Ovary (tissue), 3 donors: ENCODE measurements around the gene IFIT1B.

ENCODE experiments used
- CTCF ChIP-seq, 3 donors: fragments of 450-650 bp in 2 of 3; fragments of 200-600 bp in 1 of 3; IDR thresholded peaks; one replicate each; pipeline versions ENCODE4 v1.5.1 to v1.8.0; 2016 to 2022; ENCODE audit warnings: antibody characterized with exemption in 3 of 3, mild to moderate bottlenecking in 1 of 3
- POLR2A ChIP-seq: fragments of 450-650 bp; IDR thresholded peaks from one replicate; pipeline ENCODE4 v1.6.1; 2017; ENCODE audit warnings: antibody characterized with exemption, mild to moderate bottlenecking, moderate library complexity
- donor health status: DM: no; HTN: no; CAD: no.

- TF ChIP-seq CTCF (IDR thresholded peaks at IDR 0.05) = no peak
- TF ChIP-seq POLR2A = no peak
These were observed 15.1 kb downstream of the IFIT1B start for GRCh38 chr10:89392974-89393373.
